Measurements from ENCODE around the gene COX6B2. TPM values are rescaled to one million over a fixed set of nuclear protein-coding genes. Genes with fewer than 3 reads are reported as not detected.

Gene COX6B2
- total RNA-seq, 1 donor from 2014 or later: not detected

DNA sequence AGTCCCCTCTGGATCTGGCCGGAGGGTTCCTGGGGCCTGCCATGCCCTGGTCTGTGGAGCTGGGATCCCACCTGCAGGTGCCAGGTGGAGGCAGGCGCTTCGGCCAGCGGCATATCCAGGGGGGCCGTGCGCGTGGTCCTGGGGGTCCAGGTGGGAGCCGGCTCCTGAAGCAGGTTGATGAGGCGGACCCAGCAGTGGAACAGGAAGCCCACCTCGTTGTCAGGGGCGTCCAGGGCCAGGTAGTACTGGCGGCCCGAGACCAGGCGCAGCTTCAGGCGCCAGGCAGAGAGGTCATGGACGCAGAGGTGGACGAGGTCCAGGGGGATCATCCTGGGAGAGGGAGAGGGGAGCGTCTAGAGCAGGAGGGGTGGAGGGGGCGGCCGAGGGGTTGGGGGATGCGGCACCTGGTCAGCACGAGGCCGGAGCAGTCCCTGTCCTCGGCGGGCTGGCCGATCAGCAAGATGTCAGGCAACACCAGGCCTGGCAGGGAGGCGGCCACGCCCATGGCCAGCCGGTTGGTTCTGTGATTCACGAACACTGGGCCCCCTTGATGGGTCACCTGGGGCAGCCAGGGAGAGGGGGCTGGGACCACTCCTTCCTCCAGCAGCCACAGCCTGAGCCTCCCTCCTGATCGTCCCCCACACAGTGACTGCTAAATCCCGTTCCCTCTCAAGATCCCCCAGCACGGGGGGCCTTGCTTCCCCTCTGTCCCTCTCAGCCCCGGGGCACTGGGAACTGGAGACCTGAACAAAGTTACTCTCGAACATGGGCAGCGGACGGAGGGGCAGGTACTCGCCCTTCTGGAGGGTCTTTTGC lies 7.9 kb upstream of the COX6B2 start:
- Mint-ChIP-seq H3K4me3 (no peak overlapping the region), H3K36me3 (no peaks in the 10 kb centered on the region), H3K9me3 (no peaks in the 10 kb centered on the region), H3K27me3 (ENCODE audit: insufficient read depth, low read depth) (peaks cover 24% of the 10 kb centered on the region), H3K4me1 (peaks cover 4% of the 10 kb centered on the region), H3K27ac (no peak overlapping the region)
- DNase-seq (ENCODE audit: low spot score): no peak
- Histone ChIP-seq H3K9ac (no peak overlapping the region), H3K4me2 (no peak overlapping the region), H3K27me3 (peaks cover 7% of the 10 kb centered on the region), H3K4me1 (peaks cover 9% of the 10 kb centered on the region), H3K9me3 (ENCODE audit: low read depth) (no peaks in the 10 kb centered on the region), H3K79me2 (ENCODE audit: low read depth) (no peaks in the 10 kb centered on the region), H3K4me3 (no peak overlapping the region), H3F3A (ENCODE audit: low read depth) (peaks cover 3% of the 10 kb centered on the region), H3K36me3 (no peaks in the 10 kb centered on the region), H3K27ac (no peak overlapping the region), H4K20me1 (ENCODE audit: low read depth) (no peaks in the 10 kb centered on the region), H2AFZ (replicated peaks) (peak overlapping the region; percentile 57)
- TF ChIP-seq EZH2 (IDR thresholded peaks at IDR 0.05): no peak

DNA sequence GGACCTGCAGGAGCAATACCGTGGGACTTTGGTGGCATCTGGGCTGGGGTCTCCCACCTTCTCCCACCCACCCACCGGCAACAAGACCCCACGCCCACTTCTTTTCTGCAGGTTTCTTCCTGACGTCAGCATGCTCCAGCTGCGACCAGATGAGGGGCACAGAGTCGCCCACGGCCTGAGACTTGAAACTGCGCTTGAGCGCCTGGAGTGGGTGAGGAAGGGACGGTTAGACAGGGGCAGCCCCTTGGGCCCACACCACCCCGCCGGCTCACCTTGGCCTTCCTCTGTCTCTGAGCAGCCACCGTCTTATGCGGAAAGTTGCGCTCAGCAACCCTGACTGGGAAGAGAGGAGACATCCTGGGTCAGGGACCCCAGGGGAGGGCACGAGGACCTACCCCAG lies 6.4 kb upstream of the COX6B2 start:
- DNase-seq (ENCODE audit: low spot score): no peak
- Histone ChIP-seq H3K36me3 (no peaks in the 10 kb centered on the region), H3K79me2 (ENCODE audit: low read depth) (no peaks in the 10 kb centered on the region), H3K27ac (no peak overlapping the region), H2AFZ (replicated peaks) (no peak overlapping the region), H4K20me1 (ENCODE audit: low read depth) (no peaks in the 10 kb centered on the region), H3K4me3 (no peak overlapping the region), H3K9me3 (ENCODE audit: low read depth) (no peaks in the 10 kb centered on the region), H3K27me3 (peaks cover 17% of the 10 kb centered on the region), H3K9ac (no peak overlapping the region), H3F3A (ENCODE audit: low read depth) (peaks cover 3% of the 10 kb centered on the region), H3K4me2 (no peak overlapping the region), H3K4me1 (peaks cover 9% of the 10 kb centered on the region)
- H3K36me3 Mint-ChIP-seq: no peaks in the 10 kb centered on the region
- H3K4me1 Mint-ChIP-seq: peaks cover 2% of the 10 kb centered on the region
- TF ChIP-seq EZH2phosphoT487 (IDR thresholded peaks at IDR 0.05) (no peak), EZH2 (IDR thresholded peaks at IDR 0.05) (no peak)
- TF ChIP-seq, protein P1, sequence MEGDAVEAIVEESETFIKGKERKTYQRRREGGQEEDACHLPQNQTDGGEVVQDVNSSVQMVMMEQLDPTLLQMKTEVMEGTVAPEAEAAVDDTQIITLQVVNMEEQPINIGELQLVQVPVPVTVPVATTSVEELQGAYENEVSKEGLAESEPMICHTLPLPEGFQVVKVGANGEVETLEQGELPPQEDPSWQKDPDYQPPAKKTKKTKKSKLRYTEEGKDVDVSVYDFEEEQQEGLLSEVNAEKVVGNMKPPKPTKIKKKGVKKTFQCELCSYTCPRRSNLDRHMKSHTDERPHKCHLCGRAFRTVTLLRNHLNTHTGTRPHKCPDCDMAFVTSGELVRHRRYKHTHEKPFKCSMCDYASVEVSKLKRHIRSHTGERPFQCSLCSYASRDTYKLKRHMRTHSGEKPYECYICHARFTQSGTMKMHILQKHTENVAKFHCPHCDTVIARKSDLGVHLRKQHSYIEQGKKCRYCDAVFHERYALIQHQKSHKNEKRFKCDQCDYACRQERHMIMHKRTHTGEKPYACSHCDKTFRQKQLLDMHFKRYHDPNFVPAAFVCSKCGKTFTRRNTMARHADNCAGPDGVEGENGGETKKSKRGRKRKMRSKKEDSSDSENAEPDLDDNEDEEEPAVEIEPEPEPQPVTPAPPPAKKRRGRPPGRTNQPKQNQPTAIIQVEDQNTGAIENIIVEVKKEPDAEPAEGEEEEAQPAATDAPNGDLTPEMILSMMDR (IDR thresholded peaks at IDR 0.05): no peak
- no peaks in the 10 kb centered on the region for H3K9me3 Mint-ChIP-seq
- H3K4me3 Mint-ChIP-seq: no peak overlapping the region
- H3K27me3 Mint-ChIP-seq (ENCODE audit: insufficient read depth, low read depth): peaks cover 30% of the 10 kb centered on the region
- no peak overlapping the region for H3K27ac Mint-ChIP-seq

DNA sequence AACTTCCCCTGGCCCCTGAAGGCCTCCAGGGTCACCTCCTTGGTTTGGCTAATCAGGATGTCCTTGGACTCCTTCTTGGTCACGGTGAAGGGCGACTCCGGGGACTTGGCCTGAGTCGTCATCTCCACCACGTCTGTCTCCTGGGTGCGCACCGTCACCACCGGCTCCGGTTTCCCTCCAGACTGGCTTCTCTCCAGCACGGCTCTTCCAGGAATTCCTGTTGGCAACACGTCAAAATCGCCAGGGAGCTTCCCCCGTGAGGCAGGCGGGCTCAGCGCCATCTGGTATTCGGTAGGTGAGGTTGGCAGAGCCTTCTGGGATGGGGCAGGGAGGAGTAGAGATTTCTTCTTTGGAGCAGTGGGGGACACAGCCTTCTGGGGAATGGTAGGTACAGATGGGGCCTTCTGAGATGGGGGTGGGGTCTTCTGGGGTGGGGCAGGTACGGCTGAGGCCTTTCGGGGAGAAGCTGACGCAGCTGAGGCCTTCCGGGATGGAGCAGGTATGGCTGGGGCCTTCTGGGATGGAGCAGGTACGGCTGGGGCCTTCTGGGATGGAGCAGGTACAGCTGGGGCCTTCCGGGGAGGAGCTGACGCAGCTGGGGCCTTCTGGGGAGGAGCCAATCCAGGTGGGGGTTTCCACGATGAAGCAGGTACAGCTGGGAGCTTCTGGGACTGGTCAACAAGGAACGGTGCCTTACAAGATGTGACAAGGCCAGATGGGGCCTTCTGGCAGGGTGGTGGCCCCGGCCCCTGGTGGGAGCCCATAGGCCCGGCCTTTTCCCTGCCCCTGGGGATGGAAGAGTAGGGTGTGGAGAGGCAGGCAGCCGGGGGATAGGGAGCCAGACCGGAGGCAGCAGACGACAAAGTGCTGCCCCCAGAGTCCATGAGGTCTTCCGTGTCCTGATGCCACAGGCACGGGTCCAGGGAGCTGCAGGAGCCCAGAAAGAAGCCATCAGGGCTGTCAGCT lies 4.7 kb upstream of the COX6B2 start:
- Histone ChIP-seq H3K36me3 (no peaks in the 10 kb centered on the region), H3K79me2 (ENCODE audit: low read depth) (no peaks in the 10 kb centered on the region), H3K9ac (no peak overlapping the region), H3K9me3 (ENCODE audit: low read depth) (no peaks in the 10 kb centered on the region), H2AFZ (replicated peaks) (no peak overlapping the region), H3K4me2 (no peak overlapping the region), H3K27me3 (peaks cover 34% of the 10 kb centered on the region), H3K27ac (no peak overlapping the region), H4K20me1 (ENCODE audit: low read depth) (no peaks in the 10 kb centered on the region), H3K4me3 (no peak overlapping the region), H3K4me1 (peaks cover 15% of the 10 kb centered on the region), H3F3A (ENCODE audit: low read depth) (peaks cover 18% of the 10 kb centered on the region)
- Mint-ChIP-seq H3K36me3 (no peaks in the 10 kb centered on the region), H3K4me1 (peaks cover 5% of the 10 kb centered on the region), H3K27me3 (ENCODE audit: insufficient read depth, low read depth) (peaks cover 40% of the 10 kb centered on the region), H3K27ac (no peak overlapping the region), H3K4me3 (no peak overlapping the region), H3K9me3 (no peaks in the 10 kb centered on the region)
- no peak for DNase-seq (ENCODE audit: low spot score)
- TF ChIP-seq, protein P1 (IDR thresholded peaks at IDR 0.05): no peak
- TF ChIP-seq EZH2phosphoT487 (IDR thresholded peaks at IDR 0.05) (no peak), EZH2 (IDR thresholded peaks at IDR 0.05) (no peak)
